ENCODE results near the gene RNF213.

The RNF213 gene

GRCh38 chr17:80442764-80443163 lies 182.1 kb downstream of the RNF213 start:
- H3K4me3 ChIP-seq (ENCODE audit: low read depth, low read length): no peak overlapping the region
- no peak for TF ChIP-seq CTCF (IDR thresholded peaks at IDR 0.05; ENCODE audit: borderline replicate concordance, insufficient read depth, low read depth, low read length)

- H3K4me3 ChIP-seq (ENCODE audit: low read depth, low read length): no peak overlapping the region
- TF ChIP-seq CTCF (IDR thresholded peaks at IDR 0.05; ENCODE audit: borderline replicate concordance, insufficient read depth, low read depth, low read length): no peak
Observed at GRCh38 chr17:80443498-80443897, 182.8 kb downstream of the RNF213 start.

GRCh38 chr17:80443916-80444643 lies 183.4 kb downstream of the RNF213 start:
- no peak overlapping the region for H3K4me3 ChIP-seq (ENCODE audit: low read depth, low read length)
- no peak for TF ChIP-seq CTCF (IDR thresholded peaks at IDR 0.05; ENCODE audit: borderline replicate concordance, insufficient read depth, low read depth, low read length)

GRCh38 chr17:80444644-80444979 lies 184.0 kb downstream of the RNF213 start:
- no peak for TF ChIP-seq CTCF (IDR thresholded peaks at IDR 0.05; ENCODE audit: borderline replicate concordance, insufficient read depth, low read depth, low read length)
- H3K4me3 ChIP-seq (ENCODE audit: low read depth, low read length): no peak overlapping the region

GRCh38 chr17:80445007-80445725 lies 184.5 kb downstream of the RNF213 start:
- no peak overlapping the region for H3K4me3 ChIP-seq (ENCODE audit: low read depth, low read length)
- TF ChIP-seq CTCF (IDR thresholded peaks at IDR 0.05; ENCODE audit: borderline replicate concordance, insufficient read depth, low read depth, low read length): no peak

- no peak for TF ChIP-seq CTCF (IDR thresholded peaks at IDR 0.05; ENCODE audit: borderline replicate concordance, insufficient read depth, low read depth, low read length)
- H3K4me3 ChIP-seq (ENCODE audit: low read depth, low read length): no peak overlapping the region
Observed at GRCh38 chr17:80445726-80446110, 185.1 kb downstream of the RNF213 start.

Data from GM12875 (cell line).